SH-SY5Y (cell line): ENCODE data around the gene GRIK3.

Experiments used
- GATA2 ChIP-seq: IDR thresholded peaks from 2 replicates; pipeline ENCODE4 v1.6.1; 2011; ENCODE audit warnings: mild to moderate bottlenecking, low read depth, low read length
- GATA3 ChIP-seq: IDR thresholded peaks from 2 replicates; pipeline ENCODE4 v1.6.1; 2011; ENCODE audit warnings: low read depth, mild to moderate bottlenecking, low read length, moderate library complexity

DNA sequence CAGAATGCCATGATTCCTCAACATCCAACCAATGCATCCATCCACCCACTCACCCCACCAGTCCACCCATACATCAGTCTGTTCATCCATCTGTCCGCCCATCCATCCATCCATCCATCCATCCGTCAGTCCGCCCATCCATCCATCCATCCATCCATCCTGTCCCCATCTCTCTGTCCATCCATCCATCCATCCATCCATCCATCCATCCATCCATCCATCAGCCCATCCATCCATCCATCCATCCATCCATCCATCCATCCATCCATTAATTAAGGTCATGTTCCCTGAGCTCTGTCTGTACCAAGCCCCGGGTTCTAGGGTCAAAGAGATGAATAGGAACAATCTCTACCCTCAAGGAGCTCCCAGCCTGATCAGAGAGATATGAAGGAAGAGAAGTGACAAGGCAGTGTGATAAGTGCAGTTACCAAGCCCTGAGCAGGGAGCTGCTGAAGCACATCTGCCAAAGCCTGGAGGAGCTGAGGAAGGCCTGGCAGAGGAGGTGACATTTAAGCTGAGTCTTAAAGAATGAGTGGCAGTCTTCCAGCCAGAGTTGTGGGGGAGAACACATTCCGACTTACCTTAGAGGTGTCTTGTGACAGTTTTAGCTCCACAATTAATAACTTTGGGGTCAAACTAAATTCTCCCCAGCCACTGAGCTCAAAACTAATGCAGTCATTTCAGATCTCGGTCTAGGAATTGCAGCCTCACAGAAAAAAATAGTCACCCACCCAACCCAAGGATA is 47.9 kb downstream of the GRIK3 start:
- TF ChIP-seq GATA2 (no peak), GATA3 (no peak)
